Stomach smooth muscle (tissue), 2 donors: ENCODE measurements around the gene SYNPO2.
"Not testable (repeated sequence)": the region's sequence is repeated elsewhere in the genome, so short reads cannot be mapped to it uniquely, and the experiment has no call there.

Source experiments
- H3K27ac ChIP-seq: one replicate; pipeline ENCODE4 v1.7.0; 2013; ENCODE audit warnings: mild to moderate bottlenecking, low read length, inconsistent platforms
- H3K27me3 ChIP-seq, 2 donors: one replicate each; pipeline ENCODE4 v1.7.0; 2013; ENCODE audit warnings: low read length in 2 of 2; ENCODE audit not compliant: insufficient read depth in 2 of 2, control insufficient read depth in 1 of 2
- H3K36me3 ChIP-seq, 2 donors: one replicate each; pipeline ENCODE4 v1.7.0; 2013; ENCODE audit warnings: low read length in 2 of 2; ENCODE audit not compliant: control insufficient read depth in 2 of 2, insufficient read depth in 2 of 2
- H3K4me1 ChIP-seq: one replicate; pipeline ENCODE4 v1.7.0; 2013; ENCODE audit warnings: low read length; ENCODE audit not compliant: control insufficient read depth, insufficient read depth
- H3K4me3 ChIP-seq, 2 donors: one replicate each; pipeline ENCODE4 v1.7.0; 2013; ENCODE audit warnings: low read length in 2 of 2
- H3K9ac ChIP-seq, 2 donors: one replicate each; pipeline ENCODE4 v1.7.0; 2013; ENCODE audit warnings: low read length in 2 of 2, mild to moderate bottlenecking in 1 of 2
- H3K9me3 ChIP-seq, 2 donors: one replicate each; pipeline ENCODE4 v1.7.0; 2013; ENCODE audit warnings: low read length in 2 of 2; ENCODE audit not compliant: control insufficient read depth in 2 of 2
- donor health status: healthy.
- donor health status: Pancreatic carcinoma.

The SYNPO2 gene

GRCh38 chr4:119053245-119053644 lies 164.6 kb downstream of the SYNPO2 start:
- Histone ChIP-seq H3K9ac (no peak overlapping the region), H3K4me1 (peaks cover 5% of the 10 kb centered on the region), H3K36me3 (peaks cover 9 to 13% of the 10 kb centered on the region in 2 donors), H3K4me3 (no peak overlapping the region), H3K27me3 (no peaks in the 10 kb centered on the region), H3K27ac (no peak overlapping the region), H3K9me3 (no peaks in the 10 kb centered on the region)

- H3K9me3 ChIP-seq = no peaks in the 10 kb centered on the region
- H3K36me3 ChIP-seq = peaks cover 11 to 13% of the 10 kb centered on the region in 2 donors
- no peaks in the 10 kb centered on the region for H3K27me3 ChIP-seq
- peaks cover 5% of the 10 kb centered on the region for H3K4me1 ChIP-seq
- peak overlapping the region; percentile 7 for H3K27ac ChIP-seq
- no peak overlapping the region for H3K4me3 ChIP-seq
- no peak overlapping the region for H3K9ac ChIP-seq
These were observed 165.3 kb downstream of the SYNPO2 start for GRCh38 chr4:119053997-119054396.

GRCh38 chr4:119057417-119057816 lies 168.8 kb downstream of the SYNPO2 start:
- Histone ChIP-seq H3K9me3 (no peaks in the 10 kb centered on the region), H3K9ac (no peak overlapping the region), H3K4me1 (no peaks in the 10 kb centered on the region), H3K4me3 (no peak overlapping the region), H3K27me3 (no peaks in the 10 kb centered on the region), H3K36me3 (peaks cover 8 to 9% of the 10 kb centered on the region in 2 donors), H3K27ac (no peak overlapping the region)

GRCh38 chr4:119059221-119059620 lies 170.6 kb downstream of the SYNPO2 start:
- no peaks in the 10 kb centered on the region for H3K4me1 ChIP-seq
- no peak overlapping the region for H3K4me3 ChIP-seq
- no peak overlapping the region for H3K27ac ChIP-seq
- H3K36me3 ChIP-seq = peaks cover 7 to 9% of the 10 kb centered on the region in 2 donors
- no peaks in the 10 kb centered on the region for H3K27me3 ChIP-seq
- no peaks in the 10 kb centered on the region for H3K9me3 ChIP-seq
- no peak overlapping the region for H3K9ac ChIP-seq

- not testable (repeated sequence) for H3K4me1 ChIP-seq, H3K36me3 ChIP-seq, H3K9me3 ChIP-seq, H3K27ac ChIP-seq, H3K4me3 ChIP-seq, H3K27me3 ChIP-seq, H3K9ac ChIP-seq
These were observed 178.5 kb downstream of the SYNPO2 start for GRCh38 chr4:119067125-119067524.

GRCh38 chr4:119067670-119068360 lies 179.2 kb downstream of the SYNPO2 start:
- not testable (repeated sequence) for H3K27me3 ChIP-seq, H3K4me3 ChIP-seq, H3K9ac ChIP-seq, H3K36me3 ChIP-seq, H3K9me3 ChIP-seq, H3K4me1 ChIP-seq, H3K27ac ChIP-seq

- peaks cover 0 to 3% of the 10 kb centered on the region in 2 donors for H3K36me3 ChIP-seq
These were observed 179.9 kb downstream of the SYNPO2 start for GRCh38 chr4:119068529-119068962.

GRCh38 chr4:119070301-119070700 lies 181.6 kb downstream of the SYNPO2 start:
- H3K9me3 ChIP-seq = peaks cover 0 to 2% of the 10 kb centered on the region in 2 donors
- peaks cover 0 to 3% of the 10 kb centered on the region in 2 donors for H3K36me3 ChIP-seq
- H3K27ac ChIP-seq = no peak overlapping the region
- H3K4me1 ChIP-seq = peaks cover 2% of the 10 kb centered on the region
- no peak overlapping the region for H3K9ac ChIP-seq
- H3K4me3 ChIP-seq = no peak overlapping the region
- no peaks in the 10 kb centered on the region for H3K27me3 ChIP-seq

More at GRCh38 chr4:119068529-119068962, 179.9 kb downstream of the SYNPO2 start:
- Histone ChIP-seq H3K27me3 (no peaks in the 10 kb centered on the region), H3K4me1 (peaks cover 2% of the 10 kb centered on the region), H3K27ac (no peak overlapping the region), H3K9ac (no peak overlapping the region), H3K9me3 (peaks cover 0 to 2% of the 10 kb centered on the region in 2 donors), H3K4me3 (no peak overlapping the region)

GRCh38 chr4:119080721-119081541 lies 192.3 kb downstream of the SYNPO2 start:
- no peak overlapping the region for H3K27ac ChIP-seq
- H3K36me3 ChIP-seq = no peaks in the 10 kb centered on the region
- no peak overlapping the region for H3K9ac ChIP-seq
- H3K27me3 ChIP-seq = no peaks in the 10 kb centered on the region
- H3K4me1 ChIP-seq = no peaks in the 10 kb centered on the region
- H3K9me3 ChIP-seq = peaks cover 0 to 3% of the 10 kb centered on the region in 2 donors
- H3K4me3 ChIP-seq = no peak overlapping the region

- H3K4me3 ChIP-seq = no peak overlapping the region
- H3K9me3 ChIP-seq = peaks cover 0 to 3% of the 10 kb centered on the region in 2 donors
- H3K9ac ChIP-seq = no peak overlapping the region
- H3K27ac ChIP-seq = no peak overlapping the region
- H3K36me3 ChIP-seq = no peaks in the 10 kb centered on the region
- H3K27me3 ChIP-seq = no peaks in the 10 kb centered on the region
- H3K4me1 ChIP-seq = no peaks in the 10 kb centered on the region
These were observed 192.8 kb downstream of the SYNPO2 start for GRCh38 chr4:119081542-119081859.

GRCh38 chr4:119081943-119082342 lies 193.3 kb downstream of the SYNPO2 start:
- no peak overlapping the region for H3K27ac ChIP-seq
- no peak overlapping the region for H3K9ac ChIP-seq
- no peaks in the 10 kb centered on the region for H3K36me3 ChIP-seq
- no peaks in the 10 kb centered on the region for H3K27me3 ChIP-seq
- H3K4me3 ChIP-seq = no peak overlapping the region
- H3K9me3 ChIP-seq = peaks cover 0 to 3% of the 10 kb centered on the region in 2 donors
- H3K4me1 ChIP-seq = no peaks in the 10 kb centered on the region
